Fibroblast of upper back skin (primary cell): Measurements from ENCODE around the gene MMP19.

Experiments
- DNase-seq: peaks from one replicate; pipeline ENCODE4 v3.0.0-alpha.2; 2013

The MMP19 gene

DNA sequence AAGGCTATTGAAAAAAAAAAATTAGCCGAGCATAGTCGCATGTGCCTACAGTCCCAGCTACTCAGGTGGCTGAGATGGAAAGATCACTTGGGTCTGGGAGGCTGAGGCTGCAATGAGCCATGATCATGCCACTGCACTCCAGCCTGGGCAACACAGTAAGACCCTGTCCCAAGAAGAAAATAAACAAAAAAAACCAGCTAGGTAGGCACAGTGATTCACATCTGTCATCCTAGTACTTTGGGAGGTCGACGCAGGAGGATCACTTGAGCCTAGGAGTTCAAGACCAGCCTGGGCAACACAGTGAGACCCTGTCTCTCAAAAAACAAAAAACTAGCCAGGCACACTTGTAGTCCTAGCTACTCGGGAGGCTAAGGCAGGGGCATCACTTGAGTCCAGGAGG lies 33.5 kb downstream of the MMP19 start:
- no peak for DNase-seq

DNA sequence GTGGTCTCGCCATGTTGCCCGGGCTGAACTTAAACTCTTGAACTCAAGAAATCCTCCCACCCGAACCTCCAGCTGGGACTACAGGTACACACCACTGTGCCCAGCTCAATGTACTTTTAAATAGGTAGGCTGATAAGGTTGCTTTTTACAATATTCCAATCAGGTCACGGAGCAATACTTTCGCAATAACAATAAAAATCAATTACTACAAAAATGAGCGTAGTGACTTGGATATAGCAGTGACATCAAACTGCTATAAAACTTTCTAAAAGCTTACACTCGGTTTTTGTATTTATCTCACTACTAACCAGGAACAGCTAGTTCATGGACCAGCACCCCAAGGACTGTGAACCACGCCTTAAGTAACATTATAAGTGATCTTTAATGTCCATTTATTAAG lies 35.8 kb downstream of the MMP19 start:
- no peak for DNase-seq

DNA sequence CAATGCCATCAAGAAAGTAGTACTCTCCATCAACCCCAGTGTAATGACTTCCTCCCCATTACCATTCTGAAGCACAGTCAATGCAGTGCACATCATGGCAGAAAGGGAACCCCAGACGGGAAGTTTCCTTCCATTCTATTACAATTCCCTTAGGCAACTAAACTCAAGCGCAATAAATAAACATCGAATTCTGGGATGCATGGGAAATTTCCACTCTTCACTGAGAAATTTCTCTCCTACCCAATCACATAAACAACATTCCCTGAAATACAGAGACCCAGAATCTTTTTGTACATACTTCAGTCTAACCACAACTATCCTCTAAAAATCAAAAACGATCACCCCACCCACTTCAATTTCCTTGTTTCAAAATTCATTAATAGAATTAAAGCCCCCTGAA lies 45.2 kb downstream of the MMP19 start:
- DNase-seq = no peak

DNA sequence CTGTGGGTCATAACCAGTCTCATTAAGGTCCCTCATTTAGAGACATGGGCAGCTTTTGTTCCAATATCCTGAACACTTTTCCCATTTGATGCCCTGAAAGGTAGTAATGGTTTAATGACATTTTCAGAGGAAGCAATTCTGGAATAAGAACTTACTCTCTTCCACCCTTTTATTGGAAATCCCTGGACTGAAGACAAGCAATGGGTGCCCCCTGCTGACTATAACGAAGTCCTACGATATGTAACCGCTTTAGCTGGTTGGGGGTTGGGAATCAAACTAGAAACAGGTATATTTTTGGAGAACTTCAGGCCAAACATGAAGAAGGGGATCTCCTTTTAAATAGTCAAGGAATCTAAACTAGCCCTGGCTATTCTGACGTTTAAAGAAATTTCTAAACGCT lies 45.7 kb downstream of the MMP19 start:
- peak; percentile 47 for DNase-seq

DNA sequence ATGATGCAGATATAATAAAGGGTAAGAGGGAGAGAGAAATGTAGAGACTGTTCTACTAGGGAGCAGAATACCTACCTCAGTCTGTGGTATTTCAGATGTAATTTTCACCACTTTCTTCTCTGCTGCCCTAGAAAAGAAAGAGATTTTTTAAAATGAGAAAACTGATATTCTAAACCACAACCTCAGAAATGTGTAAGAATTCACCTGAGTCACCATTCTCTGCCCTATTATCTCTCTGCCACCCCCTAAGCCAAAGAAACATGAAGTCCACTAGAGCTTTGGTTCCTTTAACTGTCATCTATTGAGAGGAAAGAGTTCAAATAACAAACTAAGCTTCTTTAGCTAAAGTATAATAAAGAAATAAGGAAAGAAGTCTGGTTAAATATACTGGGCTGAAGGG lies 46.8 kb downstream of the MMP19 start:
- DNase-seq = no peak

DNA sequence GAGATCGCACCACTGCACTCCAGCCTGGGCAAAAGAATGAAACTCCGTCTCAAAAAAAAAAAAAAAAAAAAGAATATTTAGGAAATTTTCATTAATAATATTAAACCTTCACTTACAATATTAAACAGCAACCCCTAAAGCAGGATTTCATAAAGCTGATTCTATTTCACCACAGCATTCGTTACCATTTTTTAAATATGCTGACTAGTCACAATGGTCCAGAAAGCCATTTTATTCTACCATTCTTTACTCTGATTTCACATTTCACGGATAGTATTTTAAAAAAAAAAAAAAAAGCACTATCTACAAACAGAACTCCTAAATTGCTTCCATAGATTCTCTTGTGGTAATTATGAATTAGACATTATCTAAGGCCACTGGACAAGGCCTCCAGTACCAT lies 52.8 kb downstream of the MMP19 start:
- no peak for DNase-seq

DNA sequence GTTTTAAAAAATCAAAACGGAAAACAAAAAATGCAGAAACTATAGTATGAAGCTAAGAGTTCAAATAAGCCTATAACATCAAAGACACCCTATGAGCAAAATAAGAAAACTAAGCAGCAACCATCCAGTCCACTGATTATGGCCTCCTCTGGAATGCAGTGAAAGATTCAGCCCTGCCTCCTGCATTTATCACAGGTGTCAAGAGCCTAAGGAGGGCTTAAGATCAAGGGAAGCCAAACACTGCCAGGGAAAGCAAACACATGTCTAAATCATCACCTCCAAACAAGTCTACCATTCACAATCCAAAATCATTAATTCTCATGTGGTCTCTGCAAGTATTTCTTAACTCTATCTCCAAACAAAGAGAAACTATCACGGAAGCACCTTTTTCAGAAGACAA lies 53.6 kb downstream of the MMP19 start:
- no peak for DNase-seq

DNA sequence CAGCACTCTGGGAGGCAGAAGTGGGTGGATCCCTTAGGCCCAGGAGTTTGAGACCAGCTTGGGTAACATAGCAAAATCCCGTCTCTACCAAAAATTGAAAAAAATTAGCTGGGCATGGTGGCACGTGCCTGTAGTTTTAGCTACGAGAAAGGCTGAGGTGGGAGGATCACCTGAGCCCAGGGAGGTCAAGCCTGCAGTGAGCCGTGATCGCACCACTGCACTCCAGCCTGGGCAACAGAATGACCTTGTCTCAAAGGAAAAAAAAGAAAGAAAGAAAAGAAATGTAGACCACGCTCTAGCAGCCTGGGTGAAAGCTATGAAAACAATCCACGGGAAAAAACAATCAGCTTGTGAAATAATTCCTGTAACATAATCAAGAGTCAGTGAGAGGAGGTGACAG lies 54.2 kb downstream of the MMP19 start:
- no peak for DNase-seq
